WTC11 (cell line): ENCODE measurements around the gene ARMC2. TPM values are rescaled to one million over a fixed set of nuclear protein-coding genes. Genes with fewer than 3 reads are reported as not detected.

Experiments
- ATAC-seq: fragments of 200-7000 bp; cut with Tn5 transposase; 2 replicates; pipeline ENCODE4 v1.10.0; 2021; ENCODE audit warnings: mild to moderate bottlenecking, moderate library complexity
- CTCF ChIA-PET: fragments of 300-600 bp; sonication (Branson Sonifier 250); formaldehyde crosslinking; loops from one replicate; lab custom pipeline; 2021; ENCODE audit warnings: antibody characterized with exemption; lab: Charles Lee
- POLR2A ChIA-PET: fragments of 350-600 bp; sonication (Branson Sonifier 250); formaldehyde crosslinking; loops from one replicate; lab custom pipeline; 2021; ENCODE audit warnings: antibody characterized with exemption; lab: Charles Lee
- DNase-seq: peaks from one replicate; pipeline ENCODE4 v3.0.0; 2021; ENCODE audit warnings: low spot score
- H3K27ac Mint-ChIP-seq: 2 replicates; pipeline ENCODE4 v1.8.0; 2021; ENCODE audit warnings: mixed read lengths
- H3K27me3 Mint-ChIP-seq: 2 replicates; pipeline ENCODE4 v1.8.0; 2021; ENCODE audit warnings: low read depth, mild to moderate bottlenecking, moderate library complexity, mixed read lengths
- H3K36me3 Mint-ChIP-seq: 2 replicates; pipeline ENCODE4 v1.8.0; 2021; ENCODE audit warnings: mixed read lengths
- H3K4me1 Mint-ChIP-seq: 2 replicates; pipeline ENCODE4 v1.8.0; 2022; ENCODE audit warnings: mixed read lengths
- H3K4me3 Mint-ChIP-seq: 2 replicates; pipeline ENCODE4 v1.8.0; 2021; ENCODE audit warnings: mild to moderate bottlenecking, moderate library complexity, mixed read lengths
- H3K9me3 Mint-ChIP-seq: 2 replicates; pipeline ENCODE4 v1.8.0; 2021; ENCODE audit warnings: mixed read lengths
- CBFB ChIP-seq: sonication (generic); formaldehyde crosslinking; IDR thresholded peaks from 2 replicates; pipeline ENCODE4 v1.8.1; 2022; ENCODE audit warnings: mild to moderate bottlenecking, low read depth, missing genetic modification reagents
- CREB1 ChIP-seq: sonication (generic); formaldehyde crosslinking; IDR thresholded peaks from 2 replicates; pipeline ENCODE4 v1.8.0; 2023; ENCODE audit warnings: mild to moderate bottlenecking, missing genetic modification reagents
- ELF4 ChIP-seq: sonication (generic); formaldehyde crosslinking; IDR thresholded peaks from 2 replicates; pipeline ENCODE4 v1.8.1; 2022; ENCODE audit warnings: low read depth, mild to moderate bottlenecking, moderate library complexity, missing genetic modification reagents
- FOXJ3 ChIP-seq: sonication (generic); formaldehyde crosslinking; IDR thresholded peaks from 2 replicates; pipeline ENCODE4 v1.9.0; 2021; ENCODE audit warnings: missing genetic modification reagents, mild to moderate bottlenecking, borderline replicate concordance
- GTF2I ChIP-seq: fragments of 250-450 bp; sonication (Bioruptor Pico); conservative IDR thresholded peaks from 2 replicates; pipeline ENCODE4 v1.4.0; 2021; ENCODE audit warnings: mild to moderate bottlenecking
- MXD4 ChIP-seq: fragments of 250-450 bp; sonication (Bioruptor Pico); IDR thresholded peaks from 2 replicates; pipeline ENCODE4 v1.8.0; 2021; ENCODE audit warnings: mild to moderate bottlenecking, moderate library complexity, borderline replicate concordance
- NFE2L1 ChIP-seq: sonication (generic); formaldehyde crosslinking; IDR thresholded peaks from 2 replicates; pipeline ENCODE4 v1.8.1; 2023; ENCODE audit warnings: missing genetic modification reagents
- NFYB ChIP-seq: sonication (generic); formaldehyde crosslinking; conservative IDR thresholded peaks from 2 replicates; pipeline ENCODE4 v1.8.0; 2022; ENCODE audit warnings: low read depth, missing genetic modification reagents
- NR2C2 ChIP-seq: sonication (generic); formaldehyde crosslinking; IDR thresholded peaks from 2 replicates; pipeline ENCODE4 v1.8.0; 2022; ENCODE audit warnings: mild to moderate bottlenecking, missing genetic modification reagents
- STAT6 ChIP-seq: sonication (generic); formaldehyde crosslinking; conservative IDR thresholded peaks from 2 replicates; pipeline ENCODE4 v1.8.1; 2023; ENCODE audit warnings: mild to moderate bottlenecking, low read depth, missing genetic modification reagents, moderate library complexity
- TCF7 ChIP-seq: sonication (generic); formaldehyde crosslinking; IDR thresholded peaks from 2 replicates; pipeline ENCODE4 v1.8.0; 2022; ENCODE audit warnings: mild to moderate bottlenecking, low read depth, missing genetic modification reagents, moderate library complexity
- TP53 ChIP-seq: sonication (generic); formaldehyde crosslinking; IDR thresholded peaks from 2 replicates; pipeline ENCODE4 v1.8.1; 2023; ENCODE audit warnings: mild to moderate bottlenecking, missing genetic modification reagents
- USF1 ChIP-seq: sonication (generic); formaldehyde crosslinking; IDR thresholded peaks from 2 replicates; pipeline ENCODE4 v1.8.0; 2022; ENCODE audit warnings: mild to moderate bottlenecking, missing genetic modification reagents
- ZNF317 ChIP-seq: sonication (generic); formaldehyde crosslinking; IDR thresholded peaks from 2 replicates; pipeline ENCODE4 v1.8.1; 2023; ENCODE audit warnings: low read depth, mild to moderate bottlenecking, moderate library complexity, missing genetic modification reagents, borderline replicate concordance
- ZNF396 ChIP-seq: fragments of 250-450 bp; sonication (Bioruptor Pico); IDR thresholded peaks from 2 replicates; pipeline ENCODE4 v1.8.0; 2021; ENCODE audit warnings: mild to moderate bottlenecking, moderate library complexity, borderline replicate concordance
- ZNF512 ChIP-seq: sonication (generic); formaldehyde crosslinking; IDR thresholded peaks from 2 replicates; pipeline ENCODE4 v1.8.1; 2022; ENCODE audit warnings: missing genetic modification reagents, borderline replicate concordance
- ZSCAN18 ChIP-seq: fragments of 250-450 bp; sonication (Bioruptor Pico); IDR thresholded peaks from 2 replicates; pipeline ENCODE4 v2.1.2; 2022; ENCODE audit warnings: mild to moderate bottlenecking, moderate library complexity
- total RNA-seq: library from RNA; stranded (reverse); gene quantifications from 3 replicates; pipeline ENCODE4 v1.2.3, GENCODE V29; 2021
- TF ChIP-seq, protein P1 (sequence below): sonication (generic); formaldehyde crosslinking; IDR thresholded peaks from 2 replicates; pipeline ENCODE4 v1.8.0; 2022; ENCODE audit warnings: mild to moderate bottlenecking, missing genetic modification reagents
- TF ChIP-seq, protein P2 (sequence below): sonication (generic); formaldehyde crosslinking; IDR thresholded peaks from 2 replicates; pipeline ENCODE4 v1.8.1; 2023; ENCODE audit warnings: mild to moderate bottlenecking, moderate library complexity, missing genetic modification reagents
- TF ChIP-seq, protein P3 (sequence below): sonication (generic); formaldehyde crosslinking; IDR thresholded peaks from 2 replicates; pipeline ENCODE4 v1.8.1; 2022; ENCODE audit warnings: mild to moderate bottlenecking, missing genetic modification reagents, moderate library complexity, borderline replicate concordance

Gene ARMC2
- total RNA-seq, 1 experiment from 2014 or later: 5.2 TPM

GRCh38 chr6:108940741-108941140, 92.5 kb downstream of the ARMC2 start (continued):
- no peak for TF ChIP-seq MXD4 (CRISPR knock-in tag)
- no peak for TF ChIP-seq ZNF317 (CRISPR knock-in tag)
- TF ChIP-seq GTF2I (CRISPR knock-in tag): no peak
- TF ChIP-seq CBFB (CRISPR knock-in tag): no peak

- H3K36me3 Mint-ChIP-seq: peaks cover 10% of the 10 kb centered on the region; the same call in 1 of the 2 replicates
- H3K4me3 Mint-ChIP-seq: no peak overlapping the region
- DNase-seq: no peak
- H3K27me3 Mint-ChIP-seq: no peaks in the 10 kb centered on the region; the same call in 1 of the 2 replicates
- TF ChIP-seq GTF2I (CRISPR knock-in tag) (no peak), FOXJ3 (CRISPR knock-in tag) (no peak)
- TF ChIP-seq, protein P1, sequence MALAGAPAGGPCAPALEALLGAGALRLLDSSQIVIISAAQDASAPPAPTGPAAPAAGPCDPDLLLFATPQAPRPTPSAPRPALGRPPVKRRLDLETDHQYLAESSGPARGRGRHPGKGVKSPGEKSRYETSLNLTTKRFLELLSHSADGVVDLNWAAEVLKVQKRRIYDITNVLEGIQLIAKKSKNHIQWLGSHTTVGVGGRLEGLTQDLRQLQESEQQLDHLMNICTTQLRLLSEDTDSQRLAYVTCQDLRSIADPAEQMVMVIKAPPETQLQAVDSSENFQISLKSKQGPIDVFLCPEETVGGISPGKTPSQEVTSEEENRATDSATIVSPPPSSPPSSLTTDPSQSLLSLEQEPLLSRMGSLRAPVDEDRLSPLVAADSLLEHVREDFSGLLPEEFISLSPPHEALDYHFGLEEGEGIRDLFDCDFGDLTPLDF: no peak
- TF ChIP-seq, all 79 proteins: peak for 0
- ChIA-PET CTCF (interaction anchor here (0.7 to 1.3 kb wide), 2 partner anchors 27 to 404 kb away, joined by 3 read pairs; no protein-coding TSS in a partner anchor), POLR2A (no interaction called here)
- Mint-ChIP-seq H3K4me1 (peaks cover 38% of the 10 kb centered on the region), H3K27ac (no peak overlapping the region), H3K9me3 (peaks cover 12% of the 10 kb centered on the region)
- ATAC-seq: no peak
Observed at GRCh38 chr6:108941281-108941680, 93.1 kb downstream of the ARMC2 start.

GRCh38 chr6:108941859-108942258, 93.6 kb downstream of the ARMC2 start:
- TF ChIP-seq ELF4 (CRISPR knock-in tag) (no peak), ZNF512 (CRISPR knock-in tag) (no peak), ZNF317 (CRISPR knock-in tag) (no peak), ZSCAN18 (no peak), TCF7 (CRISPR knock-in tag) (no peak), NR2C2 (CRISPR knock-in tag) (no peak), CREB1 (no peak), TP53 (no peak), NFE2L1 (CRISPR knock-in tag) (no peak), ZNF396 (CRISPR knock-in tag) (no peak), NFYB (CRISPR knock-in tag) (no peak), FOXJ3 (CRISPR knock-in tag) (no peak), USF1 (CRISPR knock-in tag) (no peak), STAT6 (CRISPR knock-in tag) (no peak)
- TF ChIP-seq, protein P2, sequence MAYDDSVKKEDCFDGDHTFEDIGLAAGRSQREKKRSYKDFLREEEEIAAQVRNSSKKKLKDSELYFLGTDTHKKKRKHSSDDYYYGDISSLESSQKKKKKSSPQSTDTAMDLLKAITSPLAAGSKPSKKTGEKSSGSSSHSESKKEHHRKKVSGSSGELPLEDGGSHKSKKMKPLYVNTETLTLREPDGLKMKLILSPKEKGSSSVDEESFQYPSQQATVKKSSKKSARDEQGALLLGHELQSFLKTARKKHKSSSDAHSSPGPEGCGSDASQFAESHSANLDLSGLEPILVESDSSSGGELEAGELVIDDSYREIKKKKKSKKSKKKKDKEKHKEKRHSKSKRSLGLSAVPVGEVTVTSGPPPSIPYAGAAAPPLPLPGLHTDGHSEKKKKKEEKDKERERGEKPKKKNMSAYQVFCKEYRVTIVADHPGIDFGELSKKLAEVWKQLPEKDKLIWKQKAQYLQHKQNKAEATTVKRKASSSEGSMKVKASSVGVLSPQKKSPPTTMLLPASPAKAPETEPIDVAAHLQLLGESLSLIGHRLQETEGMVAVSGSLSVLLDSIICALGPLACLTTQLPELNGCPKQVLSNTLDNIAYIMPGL (CRISPR knock-in tag): no peak
- TF ChIP-seq, protein P1: no peak
- TF ChIP-seq, protein P3, sequence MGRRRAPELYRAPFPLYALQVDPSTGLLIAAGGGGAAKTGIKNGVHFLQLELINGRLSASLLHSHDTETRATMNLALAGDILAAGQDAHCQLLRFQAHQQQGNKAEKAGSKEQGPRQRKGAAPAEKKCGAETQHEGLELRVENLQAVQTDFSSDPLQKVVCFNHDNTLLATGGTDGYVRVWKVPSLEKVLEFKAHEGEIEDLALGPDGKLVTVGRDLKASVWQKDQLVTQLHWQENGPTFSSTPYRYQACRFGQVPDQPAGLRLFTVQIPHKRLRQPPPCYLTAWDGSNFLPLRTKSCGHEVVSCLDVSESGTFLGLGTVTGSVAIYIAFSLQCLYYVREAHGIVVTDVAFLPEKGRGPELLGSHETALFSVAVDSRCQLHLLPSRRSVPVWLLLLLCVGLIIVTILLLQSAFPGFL (CRISPR knock-in tag): no peak
- Mint-ChIP-seq H3K27ac (no peak overlapping the region), H3K36me3 (peaks cover 10% of the 10 kb centered on the region; the same call in 1 of the 2 replicates), H3K9me3 (peaks cover 12% of the 10 kb centered on the region), H3K27me3 (no peaks in the 10 kb centered on the region; the same call in 1 of the 2 replicates), H3K4me3 (no peak overlapping the region), H3K4me1 (peaks cover 37% of the 10 kb centered on the region)
- POLR2A ChIA-PET: no interaction called here
- ATAC-seq (no peak), DNase-seq (no peak)
- CTCF ChIA-PET: interaction anchor here (1.3 kb wide), 1 partner anchor 26 kb away, joined by 3 read pairs; no protein-coding TSS in a partner anchor
